ENCODE data around the gene RABL3.
"Not testable (repeated sequence)": the region's sequence is repeated elsewhere in the genome, so short reads cannot be mapped to it uniquely, and the experiment has no call there.

RABL3 gene

GRCh38 chr3:120742198-120742848 lies at the start of gene RABL3, which contains the start of gene GTF2E1:
RABL3 (minus strand) TSS chr3:120742516; CDS start chr3:120742507, 9 bp downstream.
GTF2E1 (plus strand) TSS chr3:120742744; CDS start chr3:120750553, 7,809 bp downstream.
- peak; percentile 94 for FAIRE-seq

- FAIRE-seq: no peak
Observed at GRCh38 chr3:120791913-120792312, 49.6 kb upstream of the RABL3 start.

GRCh38 chr3:120791010-120791409 lies 48.7 kb upstream of the RABL3 start:
- FAIRE-seq: no peak

- FAIRE-seq: not testable (repeated sequence)
Observed at GRCh38 chr3:120785832-120786231, 43.5 kb upstream of the RABL3 start.

GRCh38 chr3:120780977-120781376 lies 38.7 kb upstream of the RABL3 start:
- FAIRE-seq: no peak

GRCh38 chr3:120778776-120779175 lies 36.5 kb upstream of the RABL3 start:
- no peak for FAIRE-seq

GRCh38 chr3:120775411-120775810 lies 33.1 kb upstream of the RABL3 start:
- FAIRE-seq: no peak

GRCh38 chr3:120773932-120774331 lies 31.6 kb upstream of the RABL3 start:
- FAIRE-seq: no peak

- FAIRE-seq: no peak
Observed at GRCh38 chr3:120772081-120772480, 29.8 kb upstream of the RABL3 start.

- no peak for FAIRE-seq
Observed at GRCh38 chr3:120770891-120771290, 28.6 kb upstream of the RABL3 start.

- FAIRE-seq: no peak
Observed at GRCh38 chr3:120769436-120769835, 27.1 kb upstream of the RABL3 start.

GRCh38 chr3:120767106-120767505 lies 24.8 kb upstream of the RABL3 start:
- FAIRE-seq: no peak

GRCh38 chr3:120766576-120766975 lies 24.3 kb upstream of the RABL3 start:
- no peak for FAIRE-seq

- FAIRE-seq: no peak
Observed at GRCh38 chr3:120765830-120766493, 23.6 kb upstream of the RABL3 start.

GRCh38 chr3:120764206-120764605 lies 21.9 kb upstream of the RABL3 start:
- FAIRE-seq: no peak

- no peak for FAIRE-seq
Observed at GRCh38 chr3:120763601-120764000, 21.3 kb upstream of the RABL3 start.

- no peak for FAIRE-seq
Observed at GRCh38 chr3:120762615-120763014, 20.3 kb upstream of the RABL3 start.

GRCh38 chr3:120758551-120758950 lies 16.2 kb upstream of the RABL3 start:
- not testable (repeated sequence) for FAIRE-seq

GRCh38 chr3:120756061-120756460 lies 13.7 kb upstream of the RABL3 start:
- no peak for FAIRE-seq

GRCh38 chr3:120753810-120754209 lies 11.5 kb upstream of the RABL3 start:
- FAIRE-seq: no peak

GRCh38 chr3:120752865-120753264 lies 10.5 kb upstream of the RABL3 start:
- no peak for FAIRE-seq

GRCh38 chr3:120752230-120752629 lies 9.9 kb upstream of the RABL3 start:
- no peak for FAIRE-seq

GRCh38 chr3:120749843-120750242 lies 7.5 kb upstream of the RABL3 start:
- no peak for FAIRE-seq

- no peak for FAIRE-seq
Observed at GRCh38 chr3:120745466-120745865, 3.1 kb upstream of the RABL3 start.
